Measurements from ENCODE around the gene TEX22. TPM values are rescaled to one million over a fixed set of nuclear protein-coding genes. Genes with fewer than 3 reads are reported as not detected.

Gene TEX22
- total RNA-seq, 4 donors from 2014 or later = not detected

GRCh38 chr14:105365681-105366080, 32.7 kb upstream of the TEX22 start:
- no peak for TF ChIP-seq POLR2A (IDR thresholded peaks at IDR 0.05)
- TF ChIP-seq, protein P1, sequence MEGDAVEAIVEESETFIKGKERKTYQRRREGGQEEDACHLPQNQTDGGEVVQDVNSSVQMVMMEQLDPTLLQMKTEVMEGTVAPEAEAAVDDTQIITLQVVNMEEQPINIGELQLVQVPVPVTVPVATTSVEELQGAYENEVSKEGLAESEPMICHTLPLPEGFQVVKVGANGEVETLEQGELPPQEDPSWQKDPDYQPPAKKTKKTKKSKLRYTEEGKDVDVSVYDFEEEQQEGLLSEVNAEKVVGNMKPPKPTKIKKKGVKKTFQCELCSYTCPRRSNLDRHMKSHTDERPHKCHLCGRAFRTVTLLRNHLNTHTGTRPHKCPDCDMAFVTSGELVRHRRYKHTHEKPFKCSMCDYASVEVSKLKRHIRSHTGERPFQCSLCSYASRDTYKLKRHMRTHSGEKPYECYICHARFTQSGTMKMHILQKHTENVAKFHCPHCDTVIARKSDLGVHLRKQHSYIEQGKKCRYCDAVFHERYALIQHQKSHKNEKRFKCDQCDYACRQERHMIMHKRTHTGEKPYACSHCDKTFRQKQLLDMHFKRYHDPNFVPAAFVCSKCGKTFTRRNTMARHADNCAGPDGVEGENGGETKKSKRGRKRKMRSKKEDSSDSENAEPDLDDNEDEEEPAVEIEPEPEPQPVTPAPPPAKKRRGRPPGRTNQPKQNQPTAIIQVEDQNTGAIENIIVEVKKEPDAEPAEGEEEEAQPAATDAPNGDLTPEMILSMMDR (IDR thresholded peaks at IDR 0.05 in 4 of 5, conservative IDR thresholded peaks at IDR 0.05 in 1 of 5) = no peak
- H3K4me3 ChIP-seq = no peak overlapping the region
- intact Hi-C loops (cut with DNase I; ENCODE audit: low total_unique reads) (no loop called here), in situ Hi-C loops (cut with MboI; ENCODE audit: low sequenced_read_pairs in 4 of 4) (loop anchor here in 2 of 4 donors (25.0 kb wide), 2 partner anchors 122 to 278 kb away; partner anchors contain the start of genes CRIP1 (in 1 of the 2) and TEDC1 (in 1 of the 2))
- H3K27ac ChIP-seq = no peak overlapping the region
- ATAC-seq (no peak), DNase-seq (no peak)
- no peaks in the 10 kb centered on the region for H3K9me3 ChIP-seq
- H3K27me3 ChIP-seq = no peaks in the 10 kb centered on the region
- H3K36me3 ChIP-seq = peaks cover 0 to 6% of the 10 kb centered on the region in 2 donors
- no peaks in the 10 kb centered on the region for H3K4me1 ChIP-seq

- TF ChIP-seq POLR2A (IDR thresholded peaks at IDR 0.05) = no peak
- TF ChIP-seq, protein P1 (IDR thresholded peaks at IDR 0.05 in 4 of 5, conservative IDR thresholded peaks at IDR 0.05 in 1 of 5) = no peak
- no peak for ATAC-seq
- H3K27me3 ChIP-seq = no peaks in the 10 kb centered on the region
- H3K9me3 ChIP-seq = no peaks in the 10 kb centered on the region
- no peak overlapping the region for H3K4me3 ChIP-seq
- peaks cover 0 to 6% of the 10 kb centered on the region in 2 donors for H3K36me3 ChIP-seq
- intact Hi-C loops (cut with DNase I; ENCODE audit: low total_unique reads) (no loop called here), in situ Hi-C loops (cut with MboI; ENCODE audit: low sequenced_read_pairs in 4 of 4) (loop anchor here in 2 of 4 donors (25.0 kb wide), 2 partner anchors 121 to 279 kb away; partner anchors contain the start of genes CRIP1 (in 1 of the 2) and TEDC1 (in 1 of the 2))
- no peaks in the 10 kb centered on the region for H3K4me1 ChIP-seq
- no peak overlapping the region for H3K27ac ChIP-seq
- no peak for DNase-seq
Observed at GRCh38 chr14:105366386-105367074, 31.8 kb upstream of the TEX22 start.

DNA sequence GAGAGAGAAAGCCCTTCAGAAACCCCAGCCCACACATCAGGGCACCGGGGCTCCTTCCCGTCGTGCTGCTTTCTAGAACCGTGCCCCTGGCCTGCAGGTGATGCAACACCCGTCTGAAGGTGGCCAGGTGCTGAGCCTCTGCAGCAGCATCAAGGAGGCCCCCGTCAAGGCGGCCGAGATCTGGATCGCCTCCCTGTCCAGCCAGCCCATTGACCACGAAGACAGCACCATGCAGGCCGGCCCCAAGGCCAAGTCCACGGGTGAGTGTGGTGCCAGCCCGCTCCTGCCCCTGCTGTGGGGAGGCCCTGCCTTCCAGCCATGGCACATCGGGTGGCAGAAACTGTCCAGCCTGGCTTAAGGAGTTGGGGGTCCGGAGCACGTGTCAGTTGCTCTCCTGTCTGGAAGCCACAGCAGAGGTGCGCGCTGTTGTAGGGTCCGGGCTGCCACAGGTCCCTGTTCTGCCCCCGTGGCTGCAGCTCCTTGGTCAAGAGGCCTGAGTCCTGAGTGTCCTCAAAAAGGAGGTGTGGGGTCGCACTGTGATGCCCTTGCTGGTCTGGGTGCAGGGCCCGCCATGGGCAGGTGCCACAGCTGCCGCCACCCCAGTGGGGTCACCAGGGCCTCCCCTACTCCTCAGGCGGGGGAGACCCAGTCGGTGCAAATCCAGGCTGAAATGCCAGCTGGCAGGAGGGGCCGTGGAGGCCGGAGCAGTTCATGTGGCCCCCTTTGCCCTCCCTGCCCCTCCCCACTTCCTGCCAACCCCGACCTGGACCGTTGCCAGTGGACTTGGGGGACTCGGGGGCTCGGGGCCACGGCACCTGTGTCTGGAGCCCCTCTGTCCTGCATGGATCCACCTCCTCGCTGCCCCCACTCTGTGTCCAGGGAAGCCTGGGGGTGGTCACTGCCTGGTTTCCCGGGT, 31.0 kb upstream of the TEX22 start:
- intact Hi-C loops (cut with DNase I; ENCODE audit: low total_unique reads) (no loop called here), in situ Hi-C loops (cut with MboI; ENCODE audit: low sequenced_read_pairs in 4 of 4) (loop anchor here in 2 of 4 donors (25.0 kb wide), 2 partner anchors 120 to 280 kb away; partner anchors contain the start of genes CRIP1 (in 1 of the 2) and TEDC1 (in 1 of the 2))
- TF ChIP-seq, protein P1 (IDR thresholded peaks at IDR 0.05 in 4 of 5, conservative IDR thresholded peaks at IDR 0.05 in 1 of 5) = no peak
- TF ChIP-seq POLR2A (IDR thresholded peaks at IDR 0.05) = no peak
- no peak overlapping the region for H3K4me3 ChIP-seq
- ATAC-seq (no peak), DNase-seq (no peak)
- H3K27ac ChIP-seq = no peak overlapping the region
- no peaks in the 10 kb centered on the region for H3K4me1 ChIP-seq
- peaks cover 0 to 6% of the 10 kb centered on the region in 2 donors for H3K36me3 ChIP-seq
- H3K9me3 ChIP-seq = no peaks in the 10 kb centered on the region
- no peaks in the 10 kb centered on the region for H3K27me3 ChIP-seq

GRCh38 chr14:105368032-105368417, 30.3 kb upstream of the TEX22 start:
- peaks cover 0 to 6% of the 10 kb centered on the region in 2 donors for H3K36me3 ChIP-seq
- no peaks in the 10 kb centered on the region for H3K4me1 ChIP-seq
- H3K9me3 ChIP-seq = no peaks in the 10 kb centered on the region
- in situ Hi-C loops (cut with MboI; ENCODE audit: low sequenced_read_pairs in 4 of 4) = loop anchor here in 2 of 4 donors (25.0 kb wide), 2 partner anchors 119 to 281 kb away; partner anchors contain the start of genes CRIP1 (in 1 of the 2) and TEDC1 (in 1 of the 2)
- intact Hi-C loops (cut with DNase I; ENCODE audit: low total_unique reads) = no loop called here
- H3K27me3 ChIP-seq = no peaks in the 10 kb centered on the region
- H3K27ac ChIP-seq = no peak overlapping the region
- H3K4me3 ChIP-seq = no peak overlapping the region
- ATAC-seq (no peak), DNase-seq (no peak)
- TF ChIP-seq, protein P1 (IDR thresholded peaks at IDR 0.05 in 4 of 5, conservative IDR thresholded peaks at IDR 0.05 in 1 of 5) = no peak
- no peak for TF ChIP-seq POLR2A (IDR thresholded peaks at IDR 0.05)

All from gastrocnemius medialis (tissue), 4 donors.